ENCODE data around the gene LPAR4.
"Not testable (repeated sequence)": the region's sequence is repeated elsewhere in the genome, so short reads cannot be mapped to it uniquely, and the experiment has no call there.

Gene LPAR4

GRCh38 chrX:78747489-78747888 is at the start of gene LPAR4:
LPAR4 (plus strand) TSS chrX:78747720; CDS start chrX:78754870, 7,150 bp downstream.
- no peak for DNase-seq (ENCODE audit: low read depth in 3 of 3)

GRCh38 chrX:78706071-78706470 is 41.4 kb upstream of the LPAR4 start:
- DNase-seq (ENCODE audit: low read depth in 3 of 3): no peak

- no peak for DNase-seq (ENCODE audit: low read depth in 3 of 3)
These were observed 39.3 kb upstream of the LPAR4 start for GRCh38 chrX:78708262-78708661.

GRCh38 chrX:78708816-78709215 is 38.7 kb upstream of the LPAR4 start:
- no peak for DNase-seq (ENCODE audit: low read depth in 3 of 3)

- DNase-seq (ENCODE audit: low read depth in 3 of 3): no peak
These were observed 37.3 kb upstream of the LPAR4 start for GRCh38 chrX:78710171-78710570.

- DNase-seq (ENCODE audit: low read depth in 3 of 3): no peak
These were observed 35.2 kb upstream of the LPAR4 start for GRCh38 chrX:78712336-78712735.

GRCh38 chrX:78725287-78725686 is 22.2 kb upstream of the LPAR4 start:
- DNase-seq (ENCODE audit: low read depth in 3 of 3): no peak

GRCh38 chrX:78746496-78746895 is 1.0 kb upstream of the LPAR4 start:
- DNase-seq (ENCODE audit: low read depth in 3 of 3): no peak

GRCh38 chrX:78747971-78748370 is 451 bp downstream of the LPAR4 start:
- DNase-seq (ENCODE audit: low read depth in 3 of 3): no peak

- no peak for DNase-seq (ENCODE audit: low read depth in 3 of 3)
These were observed 1.3 kb downstream of the LPAR4 start for GRCh38 chrX:78748846-78749245.

GRCh38 chrX:78753571-78753970 is 6.1 kb downstream of the LPAR4 start:
- no peak for DNase-seq (ENCODE audit: low read depth in 3 of 3)

GRCh38 chrX:78754917-78755316 is 7.4 kb downstream of the LPAR4 start:
- no peak for DNase-seq (ENCODE audit: low read depth in 3 of 3)

GRCh38 chrX:78759081-78759480 is 11.6 kb downstream of the LPAR4 start:
- no peak for DNase-seq (ENCODE audit: low read depth in 3 of 3)

- no peak for DNase-seq (ENCODE audit: low read depth in 3 of 3)
These were observed 21.7 kb downstream of the LPAR4 start for GRCh38 chrX:78769101-78769755.

- no peak for DNase-seq (ENCODE audit: low read depth in 3 of 3)
These were observed 22.4 kb downstream of the LPAR4 start for GRCh38 chrX:78769946-78770345.

- DNase-seq (ENCODE audit: low read depth in 3 of 3): no peak
These were observed 49.4 kb downstream of the LPAR4 start for GRCh38 chrX:78796916-78797315.

- no peak for DNase-seq (ENCODE audit: low read depth in 3 of 3)
These were observed 52.6 kb downstream of the LPAR4 start for GRCh38 chrX:78800114-78800513.

- no peak for DNase-seq (ENCODE audit: low read depth in 3 of 3)
These were observed 53.2 kb downstream of the LPAR4 start for GRCh38 chrX:78800694-78801093.

- no peak for DNase-seq (ENCODE audit: low read depth in 3 of 3)
These were observed 54.0 kb downstream of the LPAR4 start for GRCh38 chrX:78801522-78801921.

GRCh38 chrX:78802526-78802925 is 55.0 kb downstream of the LPAR4 start:
- DNase-seq (ENCODE audit: low read depth in 3 of 3): not testable (repeated sequence)

Data from stimulated activated CD4-positive, alpha-beta T cell treated with anti-CD3 and anti-CD28 coated beads, TNF-alpha, amount 100 ng/mL, for 24 hours (primary cell).